Measurements from ENCODE around the gene ZFY.

DNA sequence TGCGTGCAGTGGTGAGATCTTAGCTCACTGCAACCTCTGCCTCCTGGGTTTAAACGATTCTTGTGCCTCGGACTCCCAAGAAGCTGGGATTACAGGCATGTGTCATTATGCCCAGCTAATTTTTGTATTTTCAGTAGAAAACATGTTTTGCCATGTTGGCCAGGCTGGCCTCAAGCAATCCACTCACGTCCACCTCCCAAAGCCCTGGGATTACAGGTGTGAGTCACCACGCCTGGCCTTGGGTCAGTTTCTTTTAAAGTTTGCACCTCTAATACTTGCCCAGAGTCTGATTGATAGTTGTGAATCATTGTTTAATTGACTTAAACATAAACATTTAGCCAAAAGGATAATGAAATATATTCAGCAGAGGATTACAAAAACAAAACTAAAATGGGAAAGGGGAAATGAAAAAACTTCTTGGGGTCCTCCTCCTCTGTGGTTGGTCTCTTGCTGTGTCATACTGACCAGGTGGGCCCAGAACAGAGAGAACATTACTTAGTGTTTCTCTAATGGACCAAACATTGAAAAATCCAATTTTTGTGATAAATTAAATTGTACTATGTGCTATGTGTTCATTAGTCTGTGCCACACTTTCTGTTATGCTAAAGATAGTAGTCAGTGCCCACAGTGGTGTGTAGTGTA lies 38.0 kb downstream of the ZFY start:
- TF ChIP-seq CTCF (IDR thresholded peaks at IDR 0.05; ENCODE audit: insufficient read depth, low read depth, low read length) (no peak), EZH2 (IDR thresholded peaks at IDR 0.05; ENCODE audit: insufficient read depth, low read length) (no peak)

Measured in astrocyte (in vitro differentiated cells and primary cell).